Mucosa of stomach (tissue), 1 donor: ENCODE measurements around the gene PIM1.

Experiments
- H3K27me3 ChIP-seq: one replicate; pipeline ENCODE4 v1.7.0; 2013; ENCODE audit warnings: mild to moderate bottlenecking, low read length; ENCODE audit not compliant: control insufficient read depth, insufficient read depth
- H3K36me3 ChIP-seq: one replicate; pipeline ENCODE4 v1.7.0; 2013; ENCODE audit warnings: low read length; ENCODE audit not compliant: control insufficient read depth, insufficient read depth
- H3K4me1 ChIP-seq: one replicate; pipeline ENCODE4 v1.7.0; 2013; ENCODE audit warnings: mild to moderate bottlenecking, low read length; ENCODE audit not compliant: control insufficient read depth, insufficient read depth
- H3K4me3 ChIP-seq: one replicate; pipeline ENCODE4 v1.7.0; 2013; ENCODE audit warnings: low read length
- H3K9ac ChIP-seq: one replicate; pipeline ENCODE4 v1.7.0; 2013; ENCODE audit warnings: mild to moderate bottlenecking, low read length, moderate library complexity
- H3K9me3 ChIP-seq: one replicate; pipeline ENCODE4 v1.7.0; 2013; ENCODE audit warnings: mild to moderate bottlenecking, low read length, moderate library complexity; ENCODE audit not compliant: control insufficient read depth
- donor health status: Pancreatic carcinoma.

Gene PIM1

DNA sequence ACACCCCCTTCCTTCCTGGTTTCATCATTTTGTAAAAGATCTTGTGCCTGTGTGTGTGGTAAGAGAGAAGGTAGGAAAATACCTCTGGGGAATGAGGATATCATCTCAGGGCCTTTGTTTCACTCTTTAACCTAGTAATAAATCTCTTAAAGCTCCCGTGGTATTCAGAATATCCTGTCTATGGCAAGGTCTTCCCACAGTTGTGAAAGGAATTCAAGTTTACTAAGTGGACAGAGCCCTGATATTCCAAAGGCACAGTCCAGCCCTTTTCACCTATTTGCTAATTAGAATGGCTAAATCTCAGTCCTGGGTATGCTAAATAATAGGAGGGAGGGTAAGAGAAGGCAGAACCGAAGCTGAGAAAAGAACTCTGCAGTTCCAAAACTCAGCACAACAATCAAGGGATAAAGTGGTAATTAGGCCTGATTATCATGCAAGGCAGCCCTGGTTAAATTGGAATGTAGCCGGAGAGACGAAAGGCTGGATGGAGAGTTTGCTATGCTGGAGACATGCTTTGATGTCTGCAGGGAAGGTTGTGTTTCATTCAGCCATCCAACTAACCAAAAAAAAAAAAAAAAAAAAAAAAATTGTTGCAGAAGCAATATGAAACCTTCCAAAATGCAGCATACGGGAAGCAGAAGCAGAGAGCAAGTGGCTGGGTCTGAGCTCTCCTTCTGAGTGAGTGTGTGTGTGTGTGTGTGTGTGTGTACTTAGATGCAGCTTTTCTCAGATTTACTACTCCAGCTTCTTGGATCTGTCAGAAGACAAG, 28.5 kb upstream of the PIM1 start:
- Histone ChIP-seq H3K9ac (no peak overlapping the region), H3K4me1 (peaks cover 17% of the 10 kb centered on the region), H3K4me3 (no peak overlapping the region), H3K27me3 (no peaks in the 10 kb centered on the region), H3K36me3 (no peaks in the 10 kb centered on the region), H3K9me3 (no peaks in the 10 kb centered on the region)

DNA sequence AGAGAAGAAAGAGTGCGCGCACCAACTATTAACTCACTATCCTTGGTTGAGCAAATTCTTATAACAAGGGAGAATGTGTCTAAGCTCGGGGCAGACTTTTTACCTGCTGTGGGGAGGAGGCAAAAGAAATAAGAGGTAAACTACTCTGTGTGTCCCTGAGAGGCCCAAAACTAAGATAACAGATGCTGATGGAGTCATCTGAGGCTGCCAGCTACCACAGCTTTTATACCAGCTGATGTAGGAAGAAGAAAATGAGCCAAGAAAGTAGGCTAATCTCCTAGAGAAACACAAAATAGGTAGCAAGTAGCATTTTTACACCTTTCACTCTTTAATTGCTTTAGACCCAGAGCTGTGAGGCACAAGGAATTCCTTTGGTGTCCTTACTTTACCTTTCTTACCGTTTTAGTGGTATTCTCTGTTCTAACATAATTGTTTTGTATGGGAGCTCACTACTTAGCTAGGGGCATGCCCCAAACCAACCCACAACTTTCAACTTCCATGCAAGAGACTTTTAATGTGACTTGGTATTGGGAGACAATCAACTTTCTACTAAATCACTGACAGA, 27.8 kb upstream of the PIM1 start:
- H3K4me3 ChIP-seq: no peak overlapping the region
- no peaks in the 10 kb centered on the region for H3K36me3 ChIP-seq
- H3K27me3 ChIP-seq: no peaks in the 10 kb centered on the region
- no peak overlapping the region for H3K9ac ChIP-seq
- H3K4me1 ChIP-seq: peaks cover 10% of the 10 kb centered on the region
- H3K9me3 ChIP-seq: no peaks in the 10 kb centered on the region

DNA sequence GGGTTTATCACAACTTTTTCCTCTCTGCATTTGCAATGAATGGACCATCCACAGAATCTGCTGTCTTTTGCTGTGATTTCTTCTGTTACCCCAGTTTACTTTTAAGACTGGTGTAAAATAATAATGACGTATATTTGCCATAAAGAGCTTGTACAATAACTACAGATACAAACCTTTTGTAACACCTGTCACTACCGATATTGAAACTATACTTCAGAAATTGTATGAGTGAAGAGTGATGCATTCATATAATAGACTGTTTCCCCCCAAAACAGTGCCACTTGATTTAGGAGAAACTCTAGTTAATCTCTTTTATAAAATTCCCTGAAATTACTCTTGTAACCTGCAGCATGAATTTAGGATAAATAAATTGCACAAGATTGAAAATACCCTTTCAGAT, 26.4 kb upstream of the PIM1 start:
- H3K4me3 ChIP-seq: no peak overlapping the region
- no peaks in the 10 kb centered on the region for H3K9me3 ChIP-seq
- peaks cover 7% of the 10 kb centered on the region for H3K4me1 ChIP-seq
- H3K27me3 ChIP-seq: no peaks in the 10 kb centered on the region
- no peaks in the 10 kb centered on the region for H3K36me3 ChIP-seq
- H3K9ac ChIP-seq: no peak overlapping the region

DNA sequence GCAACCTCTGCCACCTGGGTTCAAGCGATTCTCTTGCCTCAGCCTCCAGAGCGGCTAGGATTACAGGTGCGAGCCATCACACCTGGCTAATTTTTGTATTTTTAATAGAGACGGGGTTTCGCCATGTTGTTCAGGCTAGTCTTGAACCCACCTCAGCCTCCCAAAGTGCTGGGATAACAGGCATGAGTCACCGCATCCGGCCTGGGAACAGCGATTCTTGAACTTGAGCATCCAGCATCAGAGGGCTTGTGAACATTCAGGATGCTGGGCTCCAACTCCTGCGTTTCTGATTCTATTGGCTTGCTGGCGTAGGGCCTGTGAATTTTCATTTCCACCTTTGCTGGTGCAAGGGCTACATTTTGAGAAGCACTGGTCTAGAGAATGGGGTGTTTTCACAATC, 24.5 kb upstream of the PIM1 start:
- H3K9ac ChIP-seq: no peak overlapping the region
- H3K36me3 ChIP-seq: no peaks in the 10 kb centered on the region
- peaks cover 11% of the 10 kb centered on the region for H3K4me1 ChIP-seq
- H3K4me3 ChIP-seq: no peak overlapping the region
- no peaks in the 10 kb centered on the region for H3K27me3 ChIP-seq
- no peaks in the 10 kb centered on the region for H3K9me3 ChIP-seq

DNA sequence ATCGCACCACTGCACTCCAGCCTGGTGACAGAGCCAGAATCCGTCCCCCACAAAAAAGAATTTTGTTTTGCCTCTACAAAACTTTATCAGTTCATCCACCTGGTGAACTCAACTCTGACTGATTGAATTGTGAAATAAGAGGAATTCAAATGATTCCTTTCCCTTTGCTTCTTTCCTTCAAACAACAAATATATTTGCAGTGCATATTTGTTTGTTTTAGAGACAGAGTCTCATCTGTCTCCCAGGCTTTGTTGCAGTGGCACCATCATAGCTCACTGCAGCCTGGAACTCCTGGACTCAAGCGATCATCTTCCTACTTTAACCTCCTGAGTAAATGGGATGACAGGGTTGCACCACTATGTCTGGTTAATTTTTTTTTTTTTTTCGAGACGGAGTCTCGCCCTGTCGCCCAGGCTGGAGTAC, 23.2 kb upstream of the PIM1 start:
- no peak overlapping the region for H3K9ac ChIP-seq
- no peaks in the 10 kb centered on the region for H3K27me3 ChIP-seq
- no peaks in the 10 kb centered on the region for H3K9me3 ChIP-seq
- H3K36me3 ChIP-seq: no peaks in the 10 kb centered on the region
- peaks cover 11% of the 10 kb centered on the region for H3K4me1 ChIP-seq
- no peak overlapping the region for H3K4me3 ChIP-seq

DNA sequence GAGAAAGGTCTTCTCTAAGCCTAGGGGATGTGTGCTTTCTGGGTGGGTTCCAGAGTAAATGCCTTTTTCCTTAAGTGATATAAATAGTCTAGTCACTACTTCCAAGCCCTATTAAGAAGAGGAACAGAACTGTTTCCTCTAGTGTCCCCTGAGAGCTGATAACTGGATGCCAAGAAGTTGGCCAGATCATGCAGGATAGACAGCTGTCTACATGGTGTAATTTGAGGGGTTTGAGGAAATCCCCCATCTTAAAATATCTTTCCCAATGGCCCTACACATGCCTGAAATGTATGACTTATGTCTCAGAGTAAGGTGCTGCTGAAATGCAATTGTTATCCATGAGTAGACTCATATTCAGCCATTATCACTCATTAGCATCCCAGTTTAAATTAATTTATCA, 20.2 kb upstream of the PIM1 start:
- Histone ChIP-seq H3K36me3 (no peaks in the 10 kb centered on the region), H3K9ac (no peak overlapping the region), H3K27me3 (no peaks in the 10 kb centered on the region), H3K4me3 (no peak overlapping the region), H3K4me1 (peaks cover 11% of the 10 kb centered on the region), H3K9me3 (no peaks in the 10 kb centered on the region)

DNA sequence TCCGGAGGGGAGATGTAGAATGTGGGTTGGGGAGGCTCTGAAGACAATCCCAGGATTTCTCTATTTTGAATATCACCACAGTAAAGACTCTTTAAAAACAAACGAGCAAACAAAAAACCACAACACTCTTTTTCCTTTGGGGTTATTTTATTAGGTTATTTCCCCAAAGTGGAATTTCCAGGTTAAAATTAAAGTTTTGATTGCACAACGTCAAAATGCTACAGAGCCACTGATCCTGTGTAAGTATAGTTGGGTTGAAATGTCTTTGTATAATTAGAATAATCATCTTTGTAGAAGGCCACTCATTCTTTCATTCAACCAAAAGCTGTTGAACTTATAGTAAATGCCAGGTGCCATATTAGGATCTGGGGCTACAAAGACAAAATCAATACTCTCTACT, 19.6 kb upstream of the PIM1 start:
- H3K27me3 ChIP-seq: no peaks in the 10 kb centered on the region
- H3K9me3 ChIP-seq: no peaks in the 10 kb centered on the region
- peaks cover 12% of the 10 kb centered on the region for H3K4me1 ChIP-seq
- no peak overlapping the region for H3K9ac ChIP-seq
- no peak overlapping the region for H3K4me3 ChIP-seq
- H3K36me3 ChIP-seq: no peaks in the 10 kb centered on the region

DNA sequence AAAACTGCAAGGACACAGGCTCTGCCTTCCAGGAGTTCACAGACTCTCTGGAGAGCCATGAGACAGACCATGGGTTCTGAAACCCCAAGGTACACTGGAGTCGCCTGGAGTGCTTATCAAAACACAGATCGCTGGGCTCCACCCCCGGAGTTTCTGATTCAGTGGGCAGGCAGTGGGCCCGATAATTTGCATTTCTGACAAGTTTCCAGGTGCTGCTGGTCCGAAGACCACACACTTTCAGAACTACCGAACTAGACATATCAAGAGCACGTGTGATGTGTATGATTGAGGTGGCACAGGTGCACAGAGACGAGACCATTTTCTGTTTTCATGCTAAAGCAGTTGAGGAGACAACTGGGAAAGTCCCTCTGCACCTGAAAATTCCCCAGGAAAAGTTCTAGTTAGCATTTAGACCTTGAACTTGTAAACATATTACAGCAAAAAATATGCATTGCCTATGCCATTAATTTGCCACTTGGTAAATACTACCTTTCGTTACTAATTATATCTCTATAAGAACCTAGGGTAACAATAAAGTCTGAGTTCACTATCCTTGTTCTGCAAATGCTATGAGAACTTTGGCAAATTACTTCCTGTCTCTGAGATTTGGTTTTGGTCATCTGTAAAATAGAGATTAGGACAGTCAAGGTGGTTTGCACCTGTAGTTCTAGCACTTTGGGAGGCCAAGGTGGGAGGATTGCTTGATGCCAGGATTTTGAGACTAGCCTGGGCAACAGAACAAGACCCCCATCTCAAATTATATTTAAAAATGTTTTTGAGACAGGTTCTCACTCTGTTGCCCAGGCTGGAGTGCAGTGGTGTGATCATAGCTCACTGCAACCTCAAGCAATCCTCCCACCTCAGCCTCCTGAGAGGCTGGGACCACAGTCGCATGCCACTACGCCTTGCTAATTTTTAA, 14.3 kb upstream of the PIM1 start:
- no peak overlapping the region for H3K9ac ChIP-seq
- no peaks in the 10 kb centered on the region for H3K9me3 ChIP-seq
- H3K36me3 ChIP-seq: no peaks in the 10 kb centered on the region
- H3K4me1 ChIP-seq: peaks cover 7% of the 10 kb centered on the region
- H3K4me3 ChIP-seq: no peak overlapping the region
- no peaks in the 10 kb centered on the region for H3K27me3 ChIP-seq

DNA sequence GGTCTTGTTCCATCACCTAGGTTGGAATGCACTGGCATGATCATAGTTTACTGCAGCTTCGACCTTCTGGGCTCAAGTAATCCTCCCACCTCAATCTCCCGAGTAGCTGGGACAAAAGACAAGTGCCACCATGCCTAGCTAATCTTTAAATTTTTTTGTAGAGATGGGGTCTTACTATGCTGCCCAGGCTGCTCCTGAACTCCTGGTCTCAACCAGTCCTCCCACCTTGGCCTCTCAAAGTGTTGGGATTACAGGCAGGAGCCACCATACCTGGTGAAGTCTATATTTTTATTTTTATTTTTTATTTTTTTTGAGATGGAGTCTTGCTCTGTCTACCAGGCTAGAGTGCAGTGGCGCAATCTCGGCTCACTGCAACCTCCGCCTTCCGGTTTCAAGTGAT, 11.4 kb upstream of the PIM1 start:
- H3K4me1 ChIP-seq: peaks cover 13% of the 10 kb centered on the region

DNA sequence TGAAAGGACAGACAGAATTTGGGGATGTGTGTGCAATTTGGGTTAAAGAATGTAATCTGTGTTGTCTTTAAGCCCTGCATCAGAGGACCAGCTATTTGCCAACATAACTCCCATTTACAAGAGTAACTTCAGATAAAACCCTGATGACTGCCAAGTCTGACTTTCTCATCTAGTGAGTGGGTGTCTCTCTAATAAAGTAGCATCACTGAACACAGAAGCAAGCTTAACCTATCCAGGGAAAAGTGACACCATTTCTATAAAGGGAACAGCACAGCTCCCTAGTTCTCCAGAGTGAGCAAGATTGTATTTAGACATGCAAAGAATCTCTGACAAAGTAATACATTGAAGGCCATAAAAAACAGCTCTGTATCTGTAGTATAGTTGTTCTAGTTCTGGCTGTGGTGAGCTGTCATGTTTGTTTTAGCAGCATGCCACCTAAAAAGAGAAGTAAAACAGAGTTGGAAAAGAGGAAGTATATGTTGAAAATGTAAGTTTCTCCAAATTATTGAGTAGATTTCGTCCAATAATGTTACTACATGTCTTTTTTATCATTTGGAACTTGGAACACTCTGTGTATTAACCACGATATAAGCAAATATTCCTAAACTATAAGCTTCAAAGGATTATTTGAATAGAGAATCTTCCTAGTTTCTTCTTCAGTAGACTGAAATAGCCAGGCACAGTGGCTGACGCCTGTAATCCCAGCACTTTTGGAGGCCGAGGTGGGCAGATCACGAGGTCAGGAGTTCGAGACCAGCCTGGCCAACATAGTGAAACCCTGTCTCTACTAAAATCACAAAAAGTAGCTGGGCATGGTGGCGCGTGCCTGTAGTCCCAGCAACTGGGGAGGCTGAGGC, 8.8 kb upstream of the PIM1 start:
- no peak overlapping the region for H3K9ac ChIP-seq
- no peaks in the 10 kb centered on the region for H3K9me3 ChIP-seq
- no peak overlapping the region for H3K4me3 ChIP-seq
- H3K36me3 ChIP-seq: no peaks in the 10 kb centered on the region
- H3K27me3 ChIP-seq: no peaks in the 10 kb centered on the region
- H3K4me1 ChIP-seq: peaks cover 7% of the 10 kb centered on the region

More for the DNA sequence above, 11.4 kb upstream of the PIM1 start:
- Histone ChIP-seq H3K9ac (no peak overlapping the region), H3K36me3 (no peaks in the 10 kb centered on the region), H3K27me3 (no peaks in the 10 kb centered on the region), H3K9me3 (no peaks in the 10 kb centered on the region), H3K4me3 (no peak overlapping the region)

DNA sequence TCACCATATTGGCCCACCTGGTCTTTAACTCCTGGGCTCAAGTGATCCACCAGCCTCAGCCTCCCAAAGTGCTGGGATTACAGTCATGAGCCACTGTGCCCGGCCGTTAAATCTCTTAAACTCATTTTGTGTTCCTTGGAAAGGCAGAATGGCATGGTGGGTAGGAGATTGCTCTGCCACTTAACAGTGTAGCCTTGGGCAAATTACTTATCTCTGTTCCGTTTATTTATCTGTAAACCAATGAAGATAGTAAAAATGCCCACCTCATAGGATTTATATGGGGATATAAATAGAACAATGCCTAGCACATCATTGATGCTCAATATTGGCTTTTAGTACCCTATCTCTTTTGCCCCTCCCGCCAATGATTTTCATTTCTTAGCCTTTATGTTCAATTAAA, 7.2 kb upstream of the PIM1 start:
- Histone ChIP-seq H3K4me3 (no peak overlapping the region), H3K4me1 (peaks cover 7% of the 10 kb centered on the region), H3K9me3 (no peaks in the 10 kb centered on the region), H3K27me3 (no peaks in the 10 kb centered on the region), H3K9ac (no peak overlapping the region), H3K36me3 (no peaks in the 10 kb centered on the region)
